ENCODE measurements around the gene KSR1.
A peak's percentile ranks its signal among the peaks of the same experiment; 100 is the strongest.

KSR1 gene

DNA sequence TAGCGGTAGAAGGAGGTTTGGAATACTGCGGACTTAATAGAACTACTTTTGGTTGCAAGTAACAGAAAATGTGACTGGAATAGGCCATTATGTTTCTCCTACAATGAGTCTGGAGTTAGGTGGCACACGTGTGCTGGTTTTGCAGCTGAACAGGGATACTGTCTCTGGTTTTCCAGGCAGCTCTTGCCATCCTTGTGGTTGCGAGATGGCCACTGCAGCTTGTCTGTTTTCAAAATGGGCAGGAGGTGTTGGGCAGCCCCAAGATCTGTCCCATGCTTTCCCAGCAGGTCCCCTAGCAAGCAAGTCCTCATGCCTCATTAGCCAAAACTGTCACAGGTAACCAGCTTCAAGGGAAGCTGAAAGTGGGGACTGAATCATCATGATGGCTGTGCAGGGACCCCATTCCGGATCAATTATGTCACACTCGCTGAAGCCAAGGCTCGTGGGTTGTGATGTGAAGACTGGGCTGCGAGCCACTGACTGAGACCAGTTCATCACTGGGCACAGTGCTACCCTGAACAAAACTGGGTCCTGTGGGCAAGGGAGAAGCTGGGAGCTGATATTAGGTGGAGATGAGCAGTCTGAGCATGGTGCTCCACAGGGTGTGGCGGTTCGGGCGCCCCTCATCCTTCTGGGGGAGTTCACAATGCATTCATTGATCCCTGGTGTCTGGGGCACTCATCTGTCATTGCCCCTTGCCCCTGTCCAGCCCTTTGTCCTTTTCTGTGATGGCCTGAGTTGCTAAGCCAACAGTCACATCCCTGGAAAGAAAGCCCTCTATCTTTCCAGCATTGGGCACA lies 82.1 kb downstream of the KSR1 start:
- DNase-seq, result no peak

DNA sequence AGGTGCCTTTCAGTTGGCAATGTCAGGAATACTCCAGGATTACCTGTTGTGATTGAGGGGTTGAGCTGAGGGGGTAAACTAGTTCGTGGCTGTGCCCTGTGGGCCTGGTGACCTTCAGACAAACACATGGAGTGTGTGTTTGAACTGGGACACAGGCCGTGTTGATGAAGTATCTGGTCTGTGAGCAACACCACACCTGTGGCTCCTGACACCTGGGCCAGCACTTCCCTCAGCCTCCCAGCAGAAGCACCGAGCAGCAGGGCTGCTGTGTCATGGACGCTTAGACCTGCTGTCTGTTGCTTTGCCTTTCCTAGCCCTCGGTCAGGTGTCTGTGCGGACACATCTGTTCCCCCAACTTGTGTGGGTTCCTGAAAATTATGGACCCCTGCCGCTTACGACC lies 82.9 kb downstream of the KSR1 start:
- no peak for DNase-seq

DNA sequence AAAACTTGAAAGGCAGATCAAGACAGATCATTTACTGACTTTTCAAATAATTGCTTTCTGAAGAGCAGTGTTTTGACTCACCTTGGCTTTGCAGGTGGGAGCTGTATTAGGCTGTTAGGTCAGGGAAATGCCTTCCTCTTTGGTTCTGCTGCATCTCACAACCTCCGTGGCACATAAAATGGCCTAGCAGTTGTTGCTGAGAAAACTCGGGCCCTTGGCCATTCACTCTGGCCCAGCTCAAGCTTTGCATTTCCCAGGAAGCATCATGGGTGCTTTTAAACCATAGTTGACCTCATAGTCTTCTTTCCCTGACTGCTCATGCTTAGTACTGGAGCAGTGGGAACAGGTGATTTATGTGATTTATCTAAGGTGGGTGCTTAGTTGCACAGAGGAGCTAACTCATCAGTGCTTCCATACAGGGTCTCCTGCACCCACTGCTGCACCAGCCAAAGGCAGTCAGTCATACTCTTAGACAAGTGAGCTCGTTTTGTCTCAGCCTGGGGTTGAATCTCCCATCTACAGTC lies 83.6 kb downstream of the KSR1 start:
- DNase-seq, result no peak

DNA sequence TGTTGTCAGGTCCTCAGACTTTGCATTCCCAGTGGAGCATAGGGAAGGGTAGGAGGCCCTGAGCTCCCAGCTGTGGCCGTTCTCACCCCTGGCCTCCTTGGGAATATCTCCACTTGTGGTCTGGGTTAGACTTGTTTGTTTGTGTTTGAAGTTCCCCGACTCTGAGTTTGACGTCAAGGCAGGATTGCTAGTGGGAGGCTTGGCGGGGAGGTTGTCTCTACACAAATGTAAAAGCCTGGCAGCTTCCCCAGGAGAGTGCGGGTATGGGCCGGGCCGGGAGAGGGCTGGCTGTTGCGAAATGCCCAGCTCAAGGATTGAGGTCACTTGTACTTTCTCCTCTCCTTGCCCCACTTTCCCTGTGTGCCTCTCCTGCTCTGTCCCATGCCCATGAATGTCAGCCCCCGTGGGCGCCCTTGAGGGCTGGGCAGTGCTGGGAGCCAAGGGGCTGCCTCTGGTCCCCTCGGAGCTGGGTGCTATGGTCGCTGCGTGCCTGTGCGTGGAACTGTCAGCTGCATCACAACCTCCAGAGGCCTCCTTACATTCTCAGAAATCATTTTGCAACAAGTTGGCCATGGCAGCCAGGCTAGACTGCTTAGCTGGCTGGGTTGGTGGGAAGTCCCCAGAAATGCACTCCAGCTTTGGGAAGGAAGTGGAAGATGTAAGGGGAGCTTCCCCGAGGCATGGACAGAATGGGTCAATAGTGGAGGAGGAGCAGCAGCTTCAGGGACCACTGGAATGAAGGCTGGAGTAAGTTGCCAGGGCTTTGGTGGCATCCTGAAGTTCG lies 84.3 kb downstream of the KSR1 start:
- DNase-seq, result peak; percentile 93

DNA sequence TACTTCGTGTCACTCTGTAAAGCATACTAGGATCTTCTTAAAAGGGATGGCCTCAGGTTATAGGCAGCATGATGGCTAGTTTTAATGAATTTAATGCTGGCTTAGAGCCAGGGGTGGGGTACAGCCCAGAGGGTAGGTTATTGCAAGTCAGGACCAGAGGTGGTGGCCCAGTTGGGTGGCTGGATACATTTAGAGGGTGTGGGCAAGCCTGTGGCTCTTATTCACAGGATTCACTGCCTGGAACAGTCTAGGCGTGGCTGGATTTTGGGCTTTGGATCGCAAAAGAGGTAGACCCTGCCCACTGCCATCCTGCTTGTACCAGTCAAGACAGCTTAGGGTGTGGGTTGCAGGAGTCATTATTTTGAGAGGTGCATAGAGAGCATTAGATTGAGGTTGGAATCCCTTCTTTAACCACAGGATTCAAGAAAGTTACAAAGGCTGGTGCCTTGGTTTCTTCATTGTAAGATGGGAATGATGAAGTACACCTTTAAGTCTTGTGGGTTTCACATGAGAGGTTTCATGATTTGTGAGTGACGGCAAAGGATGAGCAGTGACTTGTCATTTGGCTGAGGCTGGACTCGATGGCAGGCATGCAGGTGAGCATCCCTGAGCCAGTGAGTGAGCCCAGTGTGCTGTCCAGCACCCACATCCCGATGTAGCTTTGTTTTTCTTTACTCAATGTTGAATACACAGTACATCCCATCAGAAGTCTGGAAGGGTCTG lies 85.2 kb downstream of the KSR1 start:
- DNase-seq, result no peak

DNA sequence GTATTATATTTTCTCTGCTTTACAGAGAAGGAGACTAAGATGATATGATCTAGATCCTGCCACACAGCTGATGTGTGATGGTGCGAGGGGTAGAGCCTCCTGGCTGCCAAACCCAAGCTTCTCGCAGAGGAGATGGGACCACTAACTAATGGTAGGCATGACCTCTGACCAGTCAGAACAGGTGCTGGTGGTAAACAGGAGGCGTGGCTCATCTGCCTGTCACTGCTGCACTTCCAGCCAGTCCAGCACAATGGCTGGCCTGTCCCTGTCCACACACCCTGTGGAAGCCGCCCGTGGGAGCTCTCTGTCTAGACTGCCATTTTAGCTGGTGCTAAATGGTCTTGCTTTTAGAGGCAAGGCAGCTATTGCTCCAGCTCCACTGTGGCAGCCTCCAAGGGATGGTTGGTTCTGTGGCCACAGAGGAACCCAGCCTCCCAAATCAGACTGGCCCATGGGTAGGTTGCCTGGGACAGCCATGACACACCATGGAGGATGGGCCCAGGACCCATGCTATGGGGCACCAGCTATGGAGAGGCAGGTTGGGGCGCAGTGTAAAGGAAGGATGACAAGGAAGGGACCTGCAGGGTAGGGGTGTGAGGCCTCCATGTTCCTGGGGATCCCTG lies 86.7 kb downstream of the KSR1 start:
- DNase-seq, result no peak

DNA sequence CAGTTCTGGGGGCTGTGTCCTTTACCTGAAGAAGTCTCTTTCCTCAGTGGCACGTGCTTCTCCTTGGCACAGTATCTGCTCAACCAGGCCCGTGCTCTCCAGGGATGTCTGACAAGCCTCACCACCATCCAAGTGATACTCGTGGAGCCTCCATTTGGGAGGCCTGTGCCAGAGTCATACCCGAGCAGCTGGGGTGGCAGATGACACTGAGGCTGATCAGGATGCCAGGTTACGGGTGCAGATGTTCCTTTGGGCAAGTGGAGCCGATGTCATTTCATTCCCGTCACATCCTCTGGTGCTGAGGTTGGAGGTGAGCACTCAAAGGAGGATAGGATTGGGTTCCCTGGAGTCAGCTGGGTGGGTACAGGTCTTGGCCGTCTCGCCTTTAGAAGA lies 87.2 kb downstream of the KSR1 start:
- DNase-seq, result no peak

DNA sequence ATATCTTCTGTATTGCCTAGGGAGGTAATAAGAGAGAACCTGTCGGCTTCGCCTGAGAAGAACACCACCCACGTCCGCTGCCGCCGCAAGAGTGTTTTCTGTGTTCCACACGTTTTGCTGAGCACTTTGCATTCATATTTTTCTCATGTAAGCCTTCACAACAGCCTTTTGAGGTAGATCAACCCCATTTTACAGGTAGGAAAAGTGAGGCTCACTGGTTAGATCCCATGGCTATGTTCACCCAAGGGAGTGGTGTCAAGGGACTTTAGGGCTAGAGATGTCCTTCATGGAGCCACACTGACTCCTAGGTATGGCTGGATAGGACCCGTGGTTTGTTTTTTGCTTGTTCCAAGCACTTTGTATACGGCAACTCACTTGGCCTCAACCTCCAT lies 87.7 kb downstream of the KSR1 start:
- no peak for DNase-seq

DNA sequence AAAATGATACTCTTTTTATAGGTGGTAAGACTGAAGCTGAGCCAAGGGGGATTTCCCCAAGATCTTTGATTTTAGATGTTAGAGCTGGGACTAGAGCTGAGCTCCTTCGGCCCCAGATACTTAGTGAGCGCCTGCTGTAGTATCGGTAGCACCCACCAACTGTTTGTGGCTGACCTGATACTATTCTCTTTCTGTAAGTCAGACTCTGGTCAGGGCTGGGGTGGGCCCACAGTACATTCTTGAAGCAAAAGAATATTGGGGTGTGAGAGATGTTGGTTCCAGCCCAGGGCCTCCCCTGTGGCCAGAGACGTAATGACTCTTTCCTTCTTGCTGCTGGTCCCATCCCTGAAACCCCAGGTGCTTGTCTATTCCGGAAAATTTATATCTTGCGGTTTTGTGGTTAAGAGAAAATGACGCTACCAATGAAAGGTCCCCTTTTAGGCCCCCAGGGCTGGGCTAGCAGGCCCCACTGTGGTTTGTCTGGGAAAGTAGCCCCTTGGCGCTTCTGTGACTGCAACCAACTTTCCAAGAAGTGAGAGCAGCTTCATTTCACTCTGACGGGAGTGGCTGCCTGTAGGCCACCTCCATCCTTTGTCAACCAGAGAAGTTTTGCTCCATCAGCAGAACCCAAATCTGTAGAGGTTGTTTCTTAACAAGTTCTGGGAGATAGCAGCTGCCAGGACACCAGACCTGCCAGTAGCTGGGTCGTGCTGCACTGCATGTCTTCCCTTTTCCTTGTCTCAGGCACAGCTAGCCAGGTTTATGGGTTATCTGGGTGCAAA lies 88.3 kb downstream of the KSR1 start:
- DNase-seq, result no peak

DNA sequence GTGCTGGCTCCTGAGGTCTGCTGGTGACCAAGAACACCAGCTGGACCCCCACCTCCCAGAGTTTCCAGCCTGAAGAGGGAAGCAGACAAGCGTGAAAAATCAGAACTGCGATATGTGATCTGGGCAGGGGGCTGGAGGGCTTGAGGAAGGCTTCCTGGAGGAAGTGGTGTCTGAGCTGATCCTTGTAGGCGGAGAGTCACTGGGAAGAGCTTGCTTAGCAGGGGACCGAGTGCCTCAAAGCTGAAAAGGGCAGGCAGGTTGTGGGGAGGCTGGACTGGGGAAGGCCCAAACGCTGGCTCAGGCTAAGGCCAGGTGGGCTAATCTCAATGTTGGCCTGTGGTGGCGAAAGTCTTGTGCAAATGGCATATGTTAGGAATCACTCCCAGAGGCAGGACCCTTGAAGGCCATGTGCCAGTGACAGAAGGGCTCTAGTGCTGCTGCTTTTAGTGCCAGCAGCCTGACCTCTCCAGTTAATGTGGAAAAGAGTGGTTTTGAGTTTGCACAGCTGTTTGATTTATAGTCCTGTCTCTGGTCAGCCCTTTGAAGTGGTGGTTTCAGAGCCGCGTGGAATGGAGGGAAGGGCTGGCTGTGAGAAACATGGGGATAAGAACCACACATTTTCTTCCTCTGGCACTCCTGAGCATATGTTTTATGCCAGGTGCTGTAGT lies 89.4 kb downstream of the KSR1 start:
- DNase-seq, result no peak

DNA sequence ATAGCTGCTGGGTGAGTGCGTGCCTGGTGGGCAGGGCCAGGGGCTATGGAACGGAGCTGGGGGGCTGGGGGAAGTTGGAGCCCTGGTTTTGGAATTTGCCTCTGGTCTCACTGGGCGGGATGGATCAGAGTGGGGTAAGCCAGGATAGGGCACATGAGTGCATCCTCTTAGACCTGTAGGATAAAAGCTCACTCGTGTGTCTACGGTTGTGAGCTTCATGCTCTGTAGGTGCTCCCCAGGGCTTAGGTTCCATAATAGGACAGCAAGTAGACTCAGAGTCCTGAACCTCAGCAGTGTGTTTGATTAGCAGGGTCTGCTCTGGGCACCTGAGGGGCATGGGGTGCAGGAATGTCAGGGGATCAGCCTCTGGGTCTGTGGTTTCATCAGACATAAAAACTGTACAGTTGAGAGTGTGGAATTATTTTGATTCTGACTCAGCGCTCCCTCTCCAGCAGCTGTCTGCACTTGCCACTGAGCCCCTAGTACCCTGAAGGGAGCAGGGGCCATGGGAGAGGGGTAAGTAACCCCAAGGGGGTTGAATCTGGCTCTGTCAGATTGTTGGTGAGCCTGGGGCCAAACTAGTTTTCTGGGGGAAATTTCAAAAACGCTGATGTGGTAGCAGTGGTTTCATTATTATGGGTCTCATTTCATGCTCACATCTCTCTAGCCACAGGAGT lies 90.5 kb downstream of the KSR1 start:
- DNase-seq, result peak; percentile 67

DNA sequence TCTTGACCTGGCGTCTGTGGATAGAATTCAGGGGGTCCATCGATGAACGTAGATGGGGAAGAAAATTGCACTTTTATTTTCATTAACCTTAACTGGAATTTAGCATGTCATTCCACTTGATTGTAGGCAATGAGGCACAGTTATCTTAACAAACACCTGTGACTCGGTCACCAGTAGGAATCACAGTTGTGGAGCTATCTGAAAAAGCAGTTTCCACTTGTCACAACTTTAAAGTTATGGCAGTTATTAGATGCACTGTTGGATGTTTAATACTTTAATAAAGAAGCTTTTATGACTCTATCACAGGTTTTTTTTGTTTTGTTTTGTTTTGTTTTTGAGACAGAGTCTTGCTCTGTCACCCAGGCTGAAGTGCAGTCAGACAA lies 91.0 kb downstream of the KSR1 start:
- no peak for DNase-seq

DNA sequence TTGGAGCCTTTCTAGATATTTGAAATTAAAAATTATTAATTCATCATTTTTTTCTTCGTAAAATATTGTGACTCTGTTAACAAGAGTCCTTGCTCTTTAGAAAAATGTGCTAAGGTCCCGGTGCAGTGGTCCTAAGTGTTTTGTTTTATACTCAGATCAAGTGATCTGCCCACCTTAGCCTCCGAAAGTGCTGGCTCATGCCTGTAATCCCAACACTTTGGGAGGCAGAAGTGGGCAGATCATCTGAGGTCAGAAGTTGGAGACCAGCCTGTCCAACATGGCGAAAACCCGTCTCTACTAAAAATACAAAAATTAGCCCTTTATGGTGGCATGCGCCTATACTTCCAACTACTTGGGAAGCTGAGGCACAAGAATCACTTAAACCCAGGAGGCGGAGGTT lies 92.1 kb downstream of the KSR1 start:
- no peak for DNase-seq

DNA sequence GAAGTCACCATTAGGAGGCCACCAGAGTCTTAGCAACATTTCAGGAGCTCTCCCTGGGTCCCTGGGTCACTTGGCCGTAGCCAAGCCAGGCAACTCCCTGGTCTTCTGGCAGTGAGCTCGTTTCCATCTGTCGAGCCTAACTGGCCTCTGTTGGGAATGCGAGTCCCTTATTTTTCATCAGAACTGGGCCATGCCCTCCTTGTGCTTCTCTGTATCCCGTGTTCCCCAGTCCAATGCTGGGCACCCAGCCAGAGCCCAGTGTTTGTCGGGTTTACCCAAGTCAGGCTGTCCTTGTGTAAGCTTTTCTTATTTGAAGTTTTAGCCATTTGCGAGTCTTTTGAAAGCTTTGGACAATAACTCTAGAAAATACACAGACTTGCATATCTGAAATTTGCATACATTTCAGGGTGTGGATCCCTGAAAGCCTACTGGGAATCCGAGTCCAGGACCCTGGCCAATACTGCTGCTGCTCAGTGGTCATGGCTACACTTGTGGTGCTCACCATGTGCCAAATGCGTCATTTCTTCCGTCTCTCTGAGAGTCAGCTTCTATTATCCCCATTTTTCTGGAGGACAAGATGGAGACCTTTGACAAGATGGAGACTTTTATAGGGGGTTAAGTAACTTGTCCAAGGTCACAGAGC lies 93.1 kb downstream of the KSR1 start:
- DNase-seq, result no peak

DNA sequence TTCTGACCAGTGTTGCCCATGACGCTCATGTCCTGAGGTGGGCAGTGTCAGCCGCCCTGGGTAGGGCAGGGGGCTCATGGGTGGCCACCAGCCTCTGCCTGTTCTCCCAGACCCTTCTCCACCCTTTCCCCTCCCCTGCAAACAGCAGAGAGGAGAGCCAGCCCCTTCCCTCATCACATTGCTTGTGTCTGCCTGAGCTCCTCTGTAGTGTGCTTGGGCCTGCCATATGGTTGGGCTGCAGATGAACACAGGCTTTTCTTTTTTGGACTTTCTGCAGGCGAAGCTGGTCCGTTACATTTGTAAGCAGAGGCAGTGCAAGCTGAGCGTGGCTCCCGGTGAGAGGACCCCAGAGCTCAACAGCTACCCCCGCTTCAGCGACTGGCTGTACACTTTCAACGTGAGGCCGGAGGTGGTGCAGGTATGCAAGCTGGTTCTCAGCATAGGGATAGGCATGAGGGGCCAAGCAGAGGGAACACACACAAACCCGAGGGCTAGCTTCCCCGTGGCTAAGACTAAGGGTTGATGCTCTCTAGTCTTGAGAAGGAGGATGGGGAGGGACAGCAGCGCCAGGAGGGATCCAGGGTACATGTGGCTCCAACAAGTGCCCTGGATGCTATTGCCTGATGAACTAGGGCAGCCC lies 94.2 kb downstream of the KSR1 start:
- no peak for DNase-seq

DNA sequence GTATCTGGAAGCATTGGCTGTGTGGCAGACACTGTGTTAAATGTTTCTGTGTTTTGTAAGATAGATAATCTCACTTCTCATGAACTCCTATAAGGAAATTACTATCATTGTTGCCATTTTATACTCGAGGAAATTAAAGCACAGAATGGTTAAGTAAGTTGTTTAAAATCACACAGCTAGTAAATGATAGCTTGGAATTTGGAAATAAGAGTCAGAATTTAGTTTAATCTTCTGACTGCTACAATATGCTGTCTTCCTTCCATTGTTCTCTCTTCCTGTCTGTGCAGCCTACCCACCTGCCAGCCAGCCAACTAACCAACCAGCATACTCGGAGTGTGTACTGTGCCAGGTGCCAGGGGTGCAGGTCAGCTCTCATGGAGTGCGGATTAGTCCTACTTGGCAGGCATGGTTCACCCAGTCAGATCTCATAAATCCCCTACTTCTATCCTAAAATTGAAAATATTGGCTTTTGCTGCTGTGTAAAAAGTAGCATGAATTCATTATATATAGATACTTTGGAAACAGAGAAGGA lies 94.8 kb downstream of the KSR1 start:
- no peak for DNase-seq

DNA sequence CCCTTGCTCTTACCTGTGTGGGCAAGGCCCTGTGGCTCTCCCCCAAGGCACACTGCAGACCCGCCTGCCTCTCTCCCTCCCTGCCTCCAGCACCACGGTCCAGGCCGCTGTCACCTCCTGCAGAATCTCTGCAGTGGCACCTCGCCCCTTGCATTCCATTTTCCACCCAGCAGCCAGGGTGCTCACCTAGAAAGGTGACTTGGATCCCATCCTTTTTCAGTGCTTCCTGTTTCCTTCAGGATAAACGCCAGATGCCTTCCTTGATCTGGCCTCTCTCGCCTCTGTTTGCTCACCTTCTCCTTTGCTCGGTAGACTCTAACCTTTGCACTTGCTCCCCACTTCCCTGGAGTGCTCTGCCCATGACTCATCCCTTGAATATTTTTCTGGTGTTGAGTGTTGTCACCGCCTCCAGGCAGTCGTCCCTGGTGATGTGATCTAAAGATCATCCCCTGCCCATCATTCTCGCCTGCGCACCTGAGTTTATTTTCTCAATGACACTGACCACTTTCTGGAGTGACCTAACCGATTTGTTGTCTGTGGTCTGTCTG lies 95.5 kb downstream of the KSR1 start:
- DNase-seq, result peak; percentile 45

DNA sequence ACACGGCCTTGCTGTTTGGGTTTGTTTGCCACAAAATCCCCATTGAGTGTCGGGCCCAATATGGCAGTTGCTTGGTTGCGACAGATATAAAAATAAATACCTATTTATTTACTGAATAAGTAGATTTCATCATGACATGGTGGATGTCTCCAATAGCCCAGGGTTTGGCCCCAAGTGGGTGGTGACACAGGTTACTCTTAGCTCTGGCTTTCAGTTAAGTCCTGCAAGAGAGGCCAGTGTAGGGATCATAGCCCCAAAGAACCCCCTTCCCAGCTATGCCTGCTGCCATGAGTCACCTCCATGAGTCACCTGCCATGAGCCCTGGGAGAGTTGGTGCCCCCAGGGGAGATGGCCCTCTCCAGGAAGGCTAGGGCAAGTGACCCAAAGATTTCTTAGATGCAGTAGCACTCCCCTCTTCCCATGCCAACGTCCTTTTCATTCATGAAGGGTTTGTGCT lies 96.1 kb downstream of the KSR1 start:
- DNase-seq, result peak; percentile 85

DNA sequence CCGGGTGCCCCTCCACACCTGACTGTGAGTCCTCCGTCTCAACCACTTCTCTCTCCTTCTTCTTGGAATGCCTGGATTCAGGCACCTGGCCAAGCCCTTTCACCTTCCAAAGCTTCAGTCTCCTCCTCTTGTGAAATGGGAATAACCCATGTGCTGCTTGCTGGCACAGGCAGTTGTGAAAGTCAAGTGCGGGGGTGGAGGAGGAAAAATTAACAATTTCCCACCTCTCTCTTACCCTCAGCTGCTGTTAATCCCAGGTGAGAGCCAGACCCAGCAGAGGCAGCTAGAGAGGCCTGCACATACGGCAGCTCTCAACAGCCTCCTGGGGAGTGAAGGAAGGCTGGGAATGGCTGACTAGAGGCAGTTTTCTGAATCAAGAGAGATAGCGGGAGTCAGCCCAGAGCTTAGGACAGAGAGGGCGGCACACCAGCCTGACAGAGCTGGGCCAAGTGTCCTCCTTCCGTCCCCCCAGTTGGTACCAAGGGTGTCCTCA lies 96.8 kb downstream of the KSR1 start:
- DNase-seq, result no peak
